GM12878 (cell line): ENCODE measurements around the gene PTBP3.

Source experiments
- CREM ChIP-seq: IDR thresholded peaks from 2 replicates; pipeline ENCODE4 v1.6.1; 2014; ENCODE audit warnings: antibody characterized with exemption, low read depth
- EZH2 ChIP-seq: IDR thresholded peaks from 2 replicates; pipeline ENCODE4 v1.6.1; 2012; ENCODE audit warnings: low read depth, mild to moderate bottlenecking, control low read depth, inconsistent platforms, low read length, borderline replicate concordance; ENCODE audit not compliant: control insufficient read depth
- KAT2A ChIP-seq: conservative IDR thresholded peaks from 2 replicates; pipeline ENCODE4 v1.6.1; 2011; ENCODE audit warnings: low read depth, low read length; ENCODE audit not compliant: control insufficient read depth
- POLR2AphosphoS5 ChIP-seq: IDR thresholded peaks from 2 replicates; pipeline ENCODE4 v1.6.1; 2011; ENCODE audit warnings: mild to moderate bottlenecking, low read length, inconsistent platforms
- RCOR1 ChIP-seq: conservative IDR thresholded peaks from 2 replicates; pipeline ENCODE4 v1.6.1; 2012; ENCODE audit warnings: low read depth, low read length, improper control_type of control experiment
- TF ChIP-seq, protein P1 (sequence below), 3 experiments: IDR thresholded peaks in 2 of 3; conservative IDR thresholded peaks in 1 of 3; 2 replicates each; pipeline ENCODE4 v1.5.1; 2011; ENCODE audit warnings: low read depth in 3 of 3, low read length in 3 of 3, mild to moderate bottlenecking in 3 of 3, control low read depth in 2 of 3, moderate library complexity in 2 of 3, inconsistent platforms in 1 of 3, mixed read lengths in 1 of 3; ENCODE audit not compliant: control insufficient read depth in 2 of 3, insufficient read depth in 1 of 3; ENCODE audit errors: extremely low read depth in 1 of 3

DNA sequence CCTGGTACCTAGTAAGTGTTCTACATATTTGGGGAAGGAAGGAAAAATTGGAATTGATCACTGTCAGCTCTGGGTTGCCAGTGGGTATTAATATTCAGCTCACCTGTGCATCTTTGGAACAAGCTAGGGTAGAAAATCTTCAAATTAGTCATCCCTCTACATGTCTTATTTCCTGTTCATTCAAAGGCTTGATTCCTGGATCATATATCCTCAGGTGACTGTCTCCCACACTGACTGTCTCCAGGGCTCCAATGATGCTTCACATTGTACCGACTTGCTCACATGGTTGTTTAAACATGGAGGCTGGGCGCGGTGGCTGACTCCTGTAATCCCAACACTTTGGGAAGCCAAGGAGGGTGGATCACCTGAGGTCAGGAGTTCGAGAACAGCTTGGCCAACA, 146.7 kb downstream of the PTBP3 start:
- TF ChIP-seq, protein P1, sequence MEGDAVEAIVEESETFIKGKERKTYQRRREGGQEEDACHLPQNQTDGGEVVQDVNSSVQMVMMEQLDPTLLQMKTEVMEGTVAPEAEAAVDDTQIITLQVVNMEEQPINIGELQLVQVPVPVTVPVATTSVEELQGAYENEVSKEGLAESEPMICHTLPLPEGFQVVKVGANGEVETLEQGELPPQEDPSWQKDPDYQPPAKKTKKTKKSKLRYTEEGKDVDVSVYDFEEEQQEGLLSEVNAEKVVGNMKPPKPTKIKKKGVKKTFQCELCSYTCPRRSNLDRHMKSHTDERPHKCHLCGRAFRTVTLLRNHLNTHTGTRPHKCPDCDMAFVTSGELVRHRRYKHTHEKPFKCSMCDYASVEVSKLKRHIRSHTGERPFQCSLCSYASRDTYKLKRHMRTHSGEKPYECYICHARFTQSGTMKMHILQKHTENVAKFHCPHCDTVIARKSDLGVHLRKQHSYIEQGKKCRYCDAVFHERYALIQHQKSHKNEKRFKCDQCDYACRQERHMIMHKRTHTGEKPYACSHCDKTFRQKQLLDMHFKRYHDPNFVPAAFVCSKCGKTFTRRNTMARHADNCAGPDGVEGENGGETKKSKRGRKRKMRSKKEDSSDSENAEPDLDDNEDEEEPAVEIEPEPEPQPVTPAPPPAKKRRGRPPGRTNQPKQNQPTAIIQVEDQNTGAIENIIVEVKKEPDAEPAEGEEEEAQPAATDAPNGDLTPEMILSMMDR (IDR thresholded peaks at IDR 0.05 in 2 of 3, conservative IDR thresholded peaks at IDR 0.05 in 1 of 3; ENCODE audit: control insufficient read depth in 2 of 3, extremely low read depth in 1 of 3, insufficient read depth in 1 of 3, low read depth in 3 of 3, low read length in 3 of 3) = no peak
- TF ChIP-seq EZH2 = no peak
- no peak for TF ChIP-seq KAT2A
- no peak for TF ChIP-seq RCOR1
- no peak for TF ChIP-seq POLR2AphosphoS5
- no peak for TF ChIP-seq CREM
